Activated CD8-positive, alpha-beta memory T cell treated with anti-CD3 and anti-CD28 coated beads for 4 hours (primary cell): ENCODE data around the gene SLIT1.

Experiments
- DNase-seq, 2 donors: peaks; one replicate each; pipeline ENCODE4 v3.0.0-alpha.2; 2020; ENCODE audit warnings: low read depth in 2 of 2

Gene SLIT1

GRCh38 chr10:97139651-97140048 is 46.1 kb downstream of the SLIT1 start:
- DNase-seq: no peak

GRCh38 chr10:97138846-97139245 is 46.9 kb downstream of the SLIT1 start:
- DNase-seq: no peak

- no peak for DNase-seq
Measured at GRCh38 chr10:97138174-97138573, 47.6 kb downstream of the SLIT1 start.

GRCh38 chr10:97136756-97137155 is 49.0 kb downstream of the SLIT1 start:
- no peak for DNase-seq

- DNase-seq: no peak
Measured at GRCh38 chr10:97135464-97135863, 50.3 kb downstream of the SLIT1 start.

- no peak for DNase-seq
Measured at GRCh38 chr10:97134983-97135382, 50.8 kb downstream of the SLIT1 start.

GRCh38 chr10:97134110-97134509 is 51.6 kb downstream of the SLIT1 start:
- no peak for DNase-seq

- DNase-seq: no peak
Measured at GRCh38 chr10:97132273-97132672, 53.5 kb downstream of the SLIT1 start.

GRCh38 chr10:97131666-97132065 is 54.1 kb downstream of the SLIT1 start:
- DNase-seq: no peak

GRCh38 chr10:97131181-97131628 is 54.6 kb downstream of the SLIT1 start:
- no peak for DNase-seq

- no peak for DNase-seq
Measured at GRCh38 chr10:97129666-97130065, 56.1 kb downstream of the SLIT1 start.

- no peak for DNase-seq
Measured at GRCh38 chr10:97128516-97129154, 57.1 kb downstream of the SLIT1 start.

- DNase-seq: no peak
Measured at GRCh38 chr10:97128039-97128492, 57.7 kb downstream of the SLIT1 start.

GRCh38 chr10:97127509-97127908 is 58.2 kb downstream of the SLIT1 start:
- DNase-seq: no peak

- DNase-seq: no peak
Measured at GRCh38 chr10:97124211-97124610, 61.5 kb downstream of the SLIT1 start.

GRCh38 chr10:97123765-97124164 is 62.0 kb downstream of the SLIT1 start:
- no peak for DNase-seq

- no peak for DNase-seq
Measured at GRCh38 chr10:97121041-97121440, 64.7 kb downstream of the SLIT1 start.

GRCh38 chr10:97120370-97120769 is 65.4 kb downstream of the SLIT1 start:
- DNase-seq: no peak

- no peak for DNase-seq
Measured at GRCh38 chr10:97119058-97119745, 66.6 kb downstream of the SLIT1 start.

GRCh38 chr10:97117372-97117771 is 68.4 kb downstream of the SLIT1 start:
- no peak for DNase-seq

- DNase-seq: no peak
Measured at GRCh38 chr10:97116462-97117162, 69.1 kb downstream of the SLIT1 start.

GRCh38 chr10:97115846-97116245 is 69.9 kb downstream of the SLIT1 start:
- no peak for DNase-seq

GRCh38 chr10:97111615-97112014 is 74.1 kb downstream of the SLIT1 start:
- DNase-seq: no peak
